ENCODE measurements around the gene RNU1-3.
"Not testable (repeated sequence)": the region's sequence is repeated elsewhere in the genome, so short reads cannot be mapped to it uniquely, and the experiment has no call there.

- TF ChIP-seq CTCF, POLR2A (IDR thresholded peaks at IDR 0.05): not testable (repeated sequence)
These were observed 43.4 kb downstream of the RNU1-3 start for GRCh38 chr1:16623337-16623736.

Data from esophagus squamous epithelium (tissue), 4 donors.